ENCODE measurements around the gene SS18L1. TPM values are rescaled to one million over a fixed set of nuclear protein-coding genes. Genes with fewer than 3 reads are reported as not detected.

Gene SS18L1
- total and polyA plus RNA-seq, 12 donors = 9.0 to 45.7 (median 14.4) TPM

- H3K27ac ChIP-seq = no peak overlapping the region
- intact Hi-C loops (cut with DNase I) = no loop called here
Measured at GRCh38 chr20:62149532-62150309, 6.2 kb downstream of the SS18L1 start.

GRCh38 chr20:62150310-62150575 is 6.7 kb downstream of the SS18L1 start:
- H3K9me3 ChIP-seq (replicated peaks in 1 of 3) = no peaks in the 10 kb centered on the region
- DNase-seq = no peak
- intact Hi-C loops (cut with DNase I) = no loop called here
- H3K27me3 ChIP-seq = no peaks in the 10 kb centered on the region
- TF ChIP-seq CTCF (IDR thresholded peaks at IDR 0.05) (no peak), POLR2A (IDR thresholded peaks at IDR 0.05) (no peak)
- no peak overlapping the region for H3K4me3 ChIP-seq
- peaks cover 2 to 8% of the 10 kb centered on the region in 2 donors for H3K4me1 ChIP-seq (replicated peaks in 1 of 2)
- H3K27ac ChIP-seq = no peak overlapping the region
- 92 to 98% (median 96%) methylated on average over 7 to 11 of the region's 11 CpGs for WGBS, 4 donors
- no peaks in the 10 kb centered on the region for H3K36me3 ChIP-seq (replicated peaks in 1 of 2)

More at GRCh38 chr20:62149532-62150309, 6.2 kb downstream of the SS18L1 start:
- H3K4me1 ChIP-seq (replicated peaks in 1 of 2) = peaks cover 7 to 13% of the 10 kb centered on the region in 2 donors
- WGBS, 4 donors = 78 to 80% (median 78%) methylated on average over 24 of the region's 24 CpGs
- no peaks in the 10 kb centered on the region for H3K27me3 ChIP-seq
- TF ChIP-seq CTCF (IDR thresholded peaks at IDR 0.05) = no peak
- no peak for TF ChIP-seq POLR2A (IDR thresholded peaks at IDR 0.05)
- H3K4me3 ChIP-seq = no peak overlapping the region
- no peaks in the 10 kb centered on the region for H3K9me3 ChIP-seq (replicated peaks in 1 of 3)
- no peaks in the 10 kb centered on the region for H3K36me3 ChIP-seq (replicated peaks in 1 of 2)
- DNase-seq = no peak

GRCh38 chr20:62151225-62151624 is 7.7 kb downstream of the SS18L1 start:
- Histone ChIP-seq H3K36me3 (replicated peaks in 1 of 2) (no peaks in the 10 kb centered on the region), H3K9me3 (replicated peaks in 1 of 3) (no peaks in the 10 kb centered on the region), H3K27me3 (no peaks in the 10 kb centered on the region), H3K27ac (no peak overlapping the region), H3K4me3 (no peak overlapping the region), H3K4me1 (replicated peaks in 1 of 2) (peaks cover 2 to 5% of the 10 kb centered on the region in 2 donors)
- intact Hi-C loops (cut with DNase I) = no loop called here
- DNase-seq = no peak
- no peak for TF ChIP-seq CTCF (IDR thresholded peaks at IDR 0.05)
- no peak for TF ChIP-seq POLR2A (IDR thresholded peaks at IDR 0.05)
- 92 to 97% (median 95%) methylated on average over 9 to 11 of the region's 11 CpGs for WGBS, 4 donors

- intact Hi-C loops (cut with DNase I) = no loop called here
- Histone ChIP-seq H3K4me1 (replicated peaks in 1 of 2) (peaks cover 7 to 11% of the 10 kb centered on the region in 2 donors), H3K27ac (no peak overlapping the region), H3K4me3 (no peak overlapping the region), H3K36me3 (replicated peaks in 1 of 2) (no peaks in the 10 kb centered on the region), H3K9me3 (replicated peaks in 1 of 3) (no peaks in the 10 kb centered on the region), H3K27me3 (no peaks in the 10 kb centered on the region)
- no peak for TF ChIP-seq POLR2A (IDR thresholded peaks at IDR 0.05)
- no peak for TF ChIP-seq CTCF (IDR thresholded peaks at IDR 0.05)
- 76 to 80% (median 79%) methylated on average over 18 to 23 of the region's 23 CpGs for WGBS, 4 donors
- no peak for DNase-seq
Measured at GRCh38 chr20:62151835-62152364, 8.3 kb downstream of the SS18L1 start.
